Renal cortical epithelial cell (primary cell): ENCODE measurements around the gene GABRG3. TPM values are rescaled to one million over a fixed set of nuclear protein-coding genes. Genes with fewer than 3 reads are reported as not detected.

Experiments used
- DNase-seq: peaks from one replicate; pipeline ENCODE4 v3.0.0-alpha.2; 2011; ENCODE audit warnings: low read depth
- total RNA-seq: library from RNA; depleted of rRNA; stranded (reverse); fragments of >200 nt; gene quantifications from 2 replicates; pipeline ENCODE4 v1.2.3, GENCODE V29; 2014

The GABRG3 gene
- total RNA-seq, 1 donor from 2014 or later: not detected

- no peak for DNase-seq
Measured at GRCh38 chr15:27097506-27097905, 126.5 kb downstream of the GABRG3 start.

DNA sequence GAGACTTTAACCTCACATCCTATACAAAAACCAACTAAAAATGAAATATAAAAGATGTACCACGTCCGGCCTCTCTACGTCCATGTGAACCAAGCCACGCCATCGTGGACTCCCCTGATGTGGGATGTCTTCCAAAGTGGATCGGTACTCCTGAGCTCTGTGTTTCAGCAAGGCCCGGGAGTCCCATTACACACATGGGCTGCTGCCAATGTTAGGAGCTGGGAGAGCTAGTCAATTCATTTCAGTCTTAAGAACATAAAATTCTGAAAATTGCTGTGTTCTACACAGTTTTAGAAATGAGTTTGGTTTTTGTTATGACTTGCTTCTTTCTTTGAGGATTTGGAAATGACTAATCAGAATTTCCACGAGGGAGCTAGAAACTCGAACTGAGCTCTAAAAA, 131.0 kb downstream of the GABRG3 start:
- no peak for DNase-seq

GRCh38 chr15:27111323-27111722, 140.3 kb downstream of the GABRG3 start:
- no peak for DNase-seq

GRCh38 chr15:27114473-27114872, 143.5 kb downstream of the GABRG3 start:
- DNase-seq: no peak

DNA sequence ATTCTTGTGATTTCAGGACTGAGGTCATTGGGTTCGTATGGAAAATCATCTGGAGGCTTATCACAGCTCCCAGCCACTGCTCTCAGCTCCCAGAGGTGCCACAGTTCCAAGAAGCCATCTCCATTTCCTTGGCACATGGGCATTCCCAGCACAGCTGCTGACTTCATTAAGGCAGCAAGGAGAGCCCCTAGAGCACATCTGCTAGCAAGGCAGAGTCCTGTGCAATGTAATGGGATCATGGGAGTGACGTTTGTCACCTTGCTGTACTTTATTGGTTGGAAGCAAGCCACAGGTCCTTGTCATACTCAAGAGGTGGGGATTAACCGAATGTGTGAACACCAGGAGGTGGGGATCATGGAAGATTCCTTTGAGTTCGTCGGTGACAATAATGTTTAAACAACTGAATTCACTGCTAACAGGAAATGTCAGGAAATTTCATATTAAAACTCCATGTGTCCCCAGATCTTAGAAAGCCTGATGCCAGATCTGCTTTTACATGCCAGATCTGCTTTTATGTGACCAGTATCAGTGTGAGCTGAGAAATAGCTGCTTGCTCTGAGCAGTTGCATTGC, 148.8 kb downstream of the GABRG3 start:
- no peak for DNase-seq

DNA sequence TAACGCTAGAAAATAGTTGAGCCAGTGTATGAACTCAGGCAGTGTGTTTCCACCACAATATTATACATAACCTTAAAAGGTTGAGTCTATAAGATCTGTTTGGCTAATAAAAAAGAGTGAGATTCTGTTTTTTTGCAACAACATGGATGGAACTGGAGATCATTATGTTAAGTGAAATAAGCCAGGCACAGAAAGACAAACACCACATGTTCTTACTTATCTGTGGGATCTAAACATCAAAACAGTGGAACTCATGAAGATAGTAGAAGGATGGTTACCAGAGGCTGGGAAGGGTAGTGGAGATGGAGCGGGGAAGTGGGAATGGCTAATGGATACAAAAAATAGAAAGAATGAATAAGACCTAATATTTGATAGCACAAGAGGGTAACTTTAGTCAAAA, 150.7 kb downstream of the GABRG3 start:
- no peak for DNase-seq

- DNase-seq: no peak
Measured at GRCh38 chr15:27123291-27123690, 152.3 kb downstream of the GABRG3 start.

GRCh38 chr15:27123808-27124207, 152.8 kb downstream of the GABRG3 start:
- DNase-seq: no peak

GRCh38 chr15:27124287-27124871, 153.4 kb downstream of the GABRG3 start:
- DNase-seq: no peak

GRCh38 chr15:27125185-27125584, 154.2 kb downstream of the GABRG3 start:
- DNase-seq: no peak

DNA sequence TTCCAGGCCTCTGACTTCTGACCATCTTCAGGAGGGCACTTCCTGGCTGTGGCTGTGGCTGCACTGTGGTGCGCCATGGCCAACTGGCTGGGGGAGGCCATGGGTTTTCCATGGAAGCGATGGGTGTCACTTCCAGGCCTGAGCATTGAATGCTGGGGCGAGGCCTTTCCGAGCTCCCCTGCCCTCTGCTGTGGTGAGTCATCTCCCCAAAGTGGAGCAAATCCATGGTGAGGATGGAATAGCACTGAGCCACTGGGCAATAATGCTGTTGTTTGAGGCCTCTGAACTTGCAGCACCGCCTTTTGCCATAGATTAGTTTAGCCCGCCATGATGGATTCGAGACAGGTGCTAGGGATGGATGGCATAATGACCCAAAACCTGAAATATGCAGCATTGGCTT, 155.5 kb downstream of the GABRG3 start:
- no peak for DNase-seq

GRCh38 chr15:27127815-27128570, 157.0 kb downstream of the GABRG3 start:
- DNase-seq: peak; percentile 47

GRCh38 chr15:27133249-27133648, 162.3 kb downstream of the GABRG3 start:
- DNase-seq: no peak

- no peak for DNase-seq
Measured at GRCh38 chr15:27134481-27134880, 163.5 kb downstream of the GABRG3 start.

- no peak for DNase-seq
Measured at GRCh38 chr15:27135151-27135550, 164.2 kb downstream of the GABRG3 start.

DNA sequence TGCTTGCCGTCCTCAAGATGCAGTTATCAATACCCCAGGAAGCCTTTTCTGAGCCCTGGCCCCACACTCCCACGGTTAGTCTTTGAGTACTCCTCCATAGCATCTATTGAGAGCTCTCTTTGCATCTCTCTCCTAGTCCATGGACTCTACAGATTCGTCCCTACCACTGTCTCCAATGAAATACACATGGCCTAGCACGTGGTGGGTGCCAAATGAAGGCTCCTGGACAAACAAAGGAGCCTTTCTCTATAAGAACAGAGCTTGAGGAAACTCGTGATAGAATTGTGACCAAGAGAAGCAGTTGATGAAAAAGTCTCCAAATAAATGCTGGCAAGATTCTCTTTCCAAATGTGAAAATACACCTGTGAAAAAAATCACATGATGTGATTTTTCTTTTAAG, 166.1 kb downstream of the GABRG3 start:
- no peak for DNase-seq

DNA sequence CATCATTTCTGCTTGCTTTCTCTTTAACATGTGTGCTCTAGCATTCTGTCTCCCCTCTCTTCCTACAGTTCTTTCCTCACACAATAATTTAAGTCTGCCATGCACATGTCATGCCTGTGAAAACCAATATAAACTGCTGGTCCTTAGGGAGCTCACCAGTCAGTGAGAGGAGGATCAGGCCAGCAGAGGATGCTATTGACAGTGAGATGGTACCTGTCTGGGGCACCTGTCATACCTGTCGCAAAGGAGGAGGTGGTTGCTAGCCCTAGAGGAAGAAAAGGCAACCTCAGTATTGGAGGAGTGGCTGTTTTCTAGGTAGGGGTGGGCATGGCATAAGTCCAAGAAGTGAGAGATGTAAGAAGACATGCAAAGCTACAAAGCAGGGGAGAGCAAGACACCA, 194.6 kb downstream of the GABRG3 start:
- DNase-seq: no peak

DNA sequence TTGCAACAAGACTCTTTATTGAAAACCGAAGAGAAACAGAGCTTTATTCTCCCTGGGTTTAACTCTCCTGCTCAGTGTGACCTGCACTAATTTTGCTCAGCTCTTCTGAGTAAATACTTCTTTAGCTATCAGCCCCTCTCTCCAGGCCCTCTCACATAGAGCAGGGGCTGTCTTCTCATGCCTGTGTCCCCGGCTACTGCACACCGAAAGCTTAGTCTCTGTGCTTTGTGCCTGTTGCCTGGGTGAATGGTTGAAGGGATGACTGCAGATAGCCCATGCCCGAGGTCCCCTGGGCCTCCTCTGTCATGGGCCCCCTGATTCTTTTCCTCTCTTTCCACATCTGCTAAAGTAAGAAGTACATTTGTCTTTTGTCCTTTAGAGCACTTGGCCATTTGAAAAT, 195.9 kb downstream of the GABRG3 start:
- DNase-seq: no peak

DNA sequence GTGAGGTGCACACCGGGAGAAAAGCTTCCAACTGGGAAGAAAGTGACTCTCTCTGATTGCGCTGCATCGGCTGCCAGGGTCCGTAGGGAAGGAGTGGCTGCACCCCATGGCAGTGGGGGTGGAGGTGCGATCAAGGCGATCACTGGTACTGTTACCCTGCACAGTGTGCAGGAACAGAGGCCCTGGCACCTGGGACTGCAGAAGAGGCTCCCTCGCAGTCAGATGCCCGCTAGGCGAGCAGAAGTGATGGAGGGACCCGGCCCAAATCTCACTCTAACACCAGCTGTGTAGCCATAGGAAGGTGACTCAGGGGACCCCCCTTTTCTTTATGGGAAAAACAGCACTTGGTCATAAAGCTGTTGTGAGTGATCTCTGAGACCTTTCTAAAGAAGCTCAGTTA, 196.8 kb downstream of the GABRG3 start:
- no peak for DNase-seq

- DNase-seq: no peak
Measured at GRCh38 chr15:27170851-27171250, 199.9 kb downstream of the GABRG3 start.

GRCh38 chr15:27172821-27173220, 201.8 kb downstream of the GABRG3 start:
- DNase-seq: no peak

DNA sequence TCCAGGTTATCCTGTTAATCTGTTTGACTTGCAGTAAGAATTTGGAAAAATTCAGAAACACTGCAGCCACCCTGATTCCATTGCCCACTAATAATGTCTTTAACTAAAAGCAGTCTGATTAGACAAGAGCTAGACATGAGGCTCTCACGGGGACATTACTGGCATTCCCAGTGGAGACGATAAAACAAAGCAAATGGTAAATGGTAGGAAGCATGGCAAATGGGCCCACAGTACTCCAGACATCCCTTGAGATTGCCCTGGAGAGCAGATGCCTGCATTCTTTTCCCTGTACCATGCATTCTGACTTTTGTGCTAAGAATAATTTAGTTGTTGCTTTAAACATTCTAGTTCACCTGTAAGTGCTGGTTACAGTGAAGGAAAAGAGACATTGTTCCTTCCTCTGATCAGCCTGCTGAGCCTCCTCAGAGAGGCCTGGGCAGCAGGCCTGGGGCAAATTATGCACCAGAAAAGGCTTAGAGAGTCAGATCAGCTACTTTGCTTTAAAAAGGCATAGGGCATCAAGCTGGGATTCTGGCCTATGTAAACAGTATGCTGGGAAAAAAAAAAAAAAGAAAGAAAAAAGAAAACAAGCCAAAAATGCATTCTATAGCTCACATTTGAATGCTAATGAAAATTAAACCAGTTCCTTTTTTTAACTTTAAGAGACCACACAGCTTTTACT, 204.6 kb downstream of the GABRG3 start:
- DNase-seq: no peak
